HG03108 (cell line): ENCODE data around the gene MAGI1.

Source experiments
- ATAC-seq: cut with Tn5 transposase; IDR thresholded peaks from one replicate; pipeline ENCODE4 v1.9.1; 2021; ENCODE audit warnings: moderate library complexity; ENCODE audit not compliant: unreplicated experiment

MAGI1 gene

GRCh38 chr3:65402597-65402996 is 636.1 kb downstream of the MAGI1 start:
- no peak for ATAC-seq

- no peak for ATAC-seq
Observed at GRCh38 chr3:65401359-65402305, 637.1 kb downstream of the MAGI1 start.

GRCh38 chr3:65400899-65401298 is 637.8 kb downstream of the MAGI1 start:
- no peak for ATAC-seq

GRCh38 chr3:65398953-65399352 is 639.8 kb downstream of the MAGI1 start:
- no peak for ATAC-seq

- ATAC-seq: no peak
Observed at GRCh38 chr3:65396078-65396477, 642.6 kb downstream of the MAGI1 start.

- ATAC-seq: no peak
Observed at GRCh38 chr3:65391068-65391467, 647.6 kb downstream of the MAGI1 start.

GRCh38 chr3:65385805-65386204 is 652.9 kb downstream of the MAGI1 start:
- ATAC-seq: no peak

GRCh38 chr3:65381496-65382010 is 657.2 kb downstream of the MAGI1 start:
- ATAC-seq: no peak

GRCh38 chr3:65379223-65379622 is 659.5 kb downstream of the MAGI1 start:
- ATAC-seq: no peak

GRCh38 chr3:65377637-65378036 is 661.1 kb downstream of the MAGI1 start:
- ATAC-seq: no peak

- no peak for ATAC-seq
Observed at GRCh38 chr3:65376426-65376825, 662.3 kb downstream of the MAGI1 start.

GRCh38 chr3:65371053-65371452 is 667.7 kb downstream of the MAGI1 start:
- no peak for ATAC-seq

- no peak for ATAC-seq
Observed at GRCh38 chr3:65368866-65369265, 669.9 kb downstream of the MAGI1 start.

GRCh38 chr3:65362688-65363087 is 676.0 kb downstream of the MAGI1 start:
- no peak for ATAC-seq

- no peak for ATAC-seq
Observed at GRCh38 chr3:65361448-65361847, 677.3 kb downstream of the MAGI1 start.

- no peak for ATAC-seq
Observed at GRCh38 chr3:65356331-65357248, 682.1 kb downstream of the MAGI1 start.

- ATAC-seq: no peak
Observed at GRCh38 chr3:65354880-65355279, 683.8 kb downstream of the MAGI1 start.

GRCh38 chr3:65352951-65353350 is 685.8 kb downstream of the MAGI1 start:
- no peak for ATAC-seq

- no peak for ATAC-seq
Observed at GRCh38 chr3:65351753-65352152, 687.0 kb downstream of the MAGI1 start.

- no peak for ATAC-seq
Observed at GRCh38 chr3:65350801-65351476, 687.8 kb downstream of the MAGI1 start.
